C4-2B (cell line): ENCODE results near the gene AKIRIN1.
A peak's percentile ranks its signal among the peaks of the same experiment; 100 is the strongest.

ENCODE experiments used
- H3K27ac ChIP-seq: fragments of 450-650 bp; 2 replicates; pipeline ENCODE4 v1.5.1; 2017
- ZFX ChIP-seq: fragments of 450-650 bp; IDR thresholded peaks from 2 replicates; pipeline ENCODE4 v1.6.1; 2017
- TF ChIP-seq, protein P1 (sequence below): fragments of 450-650 bp; conservative IDR thresholded peaks from 2 replicates; pipeline ENCODE4 v1.5.1; 2017; ENCODE audit warnings: mild to moderate bottlenecking

The AKIRIN1 gene, protein sequence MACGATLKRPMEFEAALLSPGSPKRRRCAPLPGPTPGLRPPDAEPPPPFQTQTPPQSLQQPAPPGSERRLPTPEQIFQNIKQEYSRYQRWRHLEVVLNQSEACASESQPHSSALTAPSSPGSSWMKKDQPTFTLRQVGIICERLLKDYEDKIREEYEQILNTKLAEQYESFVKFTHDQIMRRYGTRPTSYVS

GRCh38 chr1:38990738-38991637 lies at the start of gene AKIRIN1:
AKIRIN1 (plus strand) TSS chr1:38991276; CDS start chr1:38991381, 105 bp downstream.
- peak; percentile 78 for TF ChIP-seq ZFX
- TF ChIP-seq, protein P1, sequence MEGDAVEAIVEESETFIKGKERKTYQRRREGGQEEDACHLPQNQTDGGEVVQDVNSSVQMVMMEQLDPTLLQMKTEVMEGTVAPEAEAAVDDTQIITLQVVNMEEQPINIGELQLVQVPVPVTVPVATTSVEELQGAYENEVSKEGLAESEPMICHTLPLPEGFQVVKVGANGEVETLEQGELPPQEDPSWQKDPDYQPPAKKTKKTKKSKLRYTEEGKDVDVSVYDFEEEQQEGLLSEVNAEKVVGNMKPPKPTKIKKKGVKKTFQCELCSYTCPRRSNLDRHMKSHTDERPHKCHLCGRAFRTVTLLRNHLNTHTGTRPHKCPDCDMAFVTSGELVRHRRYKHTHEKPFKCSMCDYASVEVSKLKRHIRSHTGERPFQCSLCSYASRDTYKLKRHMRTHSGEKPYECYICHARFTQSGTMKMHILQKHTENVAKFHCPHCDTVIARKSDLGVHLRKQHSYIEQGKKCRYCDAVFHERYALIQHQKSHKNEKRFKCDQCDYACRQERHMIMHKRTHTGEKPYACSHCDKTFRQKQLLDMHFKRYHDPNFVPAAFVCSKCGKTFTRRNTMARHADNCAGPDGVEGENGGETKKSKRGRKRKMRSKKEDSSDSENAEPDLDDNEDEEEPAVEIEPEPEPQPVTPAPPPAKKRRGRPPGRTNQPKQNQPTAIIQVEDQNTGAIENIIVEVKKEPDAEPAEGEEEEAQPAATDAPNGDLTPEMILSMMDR = no peak
- peak within 1 kb of the TSS; percentile 95 for H3K27ac ChIP-seq

DNA sequence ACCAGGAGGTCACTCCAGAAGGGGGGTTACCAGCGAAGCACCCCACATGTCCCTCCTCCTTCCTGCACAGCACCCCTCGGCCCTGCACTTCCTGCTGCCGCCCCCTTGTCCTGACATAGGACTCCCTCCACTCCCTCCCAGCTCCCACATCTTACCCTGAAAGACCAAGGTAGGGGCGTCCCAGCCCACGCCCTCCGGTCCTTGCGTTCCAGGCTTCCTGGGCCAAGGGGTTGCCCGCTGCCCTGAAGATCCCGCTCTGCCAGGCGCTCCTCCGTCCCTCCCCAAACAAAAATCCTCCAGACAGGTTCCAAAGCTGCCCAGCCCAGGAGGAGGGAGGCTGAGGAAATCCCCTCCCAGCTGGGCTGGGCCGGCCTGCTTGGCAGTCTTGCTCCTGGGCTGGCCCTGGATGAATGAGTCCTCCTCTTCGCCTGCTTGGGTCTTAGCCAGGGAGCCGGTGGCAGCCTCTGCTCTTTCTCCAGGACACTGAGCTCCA lies 49.5 kb upstream of the AKIRIN1 start, which contains the start of gene RHBDL2:
TSS of gene RHBDL2 (minus strand) at position 304 of the 493 bp plus-strand sequence. CDS start 22,618 bp downstream, outside the sequence.
- TF ChIP-seq, protein P1 = no peak
- TF ChIP-seq ZFX = no peak
- peak within 1 kb of the TSS; percentile 62 for H3K27ac ChIP-seq

DNA sequence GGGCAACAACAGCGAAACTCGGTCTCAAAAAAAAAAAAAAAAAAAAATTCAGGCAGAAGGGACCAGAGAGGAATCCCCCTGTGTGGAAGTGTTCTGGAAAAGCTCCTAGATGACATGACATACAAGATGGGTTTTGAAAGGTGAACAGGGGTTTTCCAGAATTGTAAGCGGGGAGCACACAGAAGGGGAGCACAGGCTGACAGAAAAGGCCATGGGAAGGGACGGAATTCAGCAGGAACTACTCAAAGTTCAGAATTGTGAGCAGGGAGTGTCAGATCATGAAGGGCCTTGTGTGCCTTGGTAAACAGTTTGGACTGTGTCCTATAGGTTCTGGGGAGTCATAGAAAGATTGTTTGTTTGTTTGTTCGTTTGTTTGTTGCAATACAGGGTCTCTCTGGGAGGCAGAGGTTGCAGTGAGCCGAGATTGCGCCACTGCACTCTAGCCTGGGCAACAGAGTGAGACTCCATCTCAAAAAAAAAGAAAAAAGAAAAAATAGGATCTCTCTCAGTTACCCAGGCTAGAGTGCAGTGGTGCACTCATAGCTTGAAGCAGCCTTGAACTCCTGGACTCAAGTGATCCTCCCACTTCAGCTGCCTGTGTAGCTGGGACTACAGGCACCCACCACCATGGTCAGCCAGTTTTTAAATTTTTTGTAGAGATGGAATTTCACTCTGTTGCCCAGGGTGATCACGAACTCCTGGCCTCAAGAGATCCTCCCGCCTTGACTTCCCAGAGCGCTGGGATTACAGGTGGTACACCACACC lies 48.2 kb upstream of the AKIRIN1 start:
- TF ChIP-seq ZFX = no peak
- TF ChIP-seq, protein P1 = no peak
- no peak overlapping the region for H3K27ac ChIP-seq

DNA sequence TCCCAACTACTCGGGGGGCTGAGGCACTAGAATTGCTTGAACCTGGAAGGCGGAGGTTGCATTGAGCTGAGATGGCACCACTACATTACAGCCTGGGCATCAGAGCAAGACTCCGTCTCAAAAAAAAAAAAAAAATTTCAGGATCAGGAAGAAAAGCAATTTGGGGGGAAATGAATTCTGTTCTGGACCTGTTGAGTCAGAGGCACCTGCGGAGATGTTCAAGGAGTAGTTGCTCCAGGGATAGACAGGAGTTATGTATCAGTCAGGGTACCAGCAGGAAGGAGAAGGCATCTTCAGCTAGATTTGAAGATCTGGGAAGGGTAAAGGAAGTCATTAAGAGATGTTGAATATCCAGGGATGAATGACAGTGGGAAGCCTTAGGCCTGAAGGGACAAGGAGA lies 46.5 kb upstream of the AKIRIN1 start:
- TF ChIP-seq, protein P1 = no peak
- TF ChIP-seq ZFX = no peak
- no peak overlapping the region for H3K27ac ChIP-seq

DNA sequence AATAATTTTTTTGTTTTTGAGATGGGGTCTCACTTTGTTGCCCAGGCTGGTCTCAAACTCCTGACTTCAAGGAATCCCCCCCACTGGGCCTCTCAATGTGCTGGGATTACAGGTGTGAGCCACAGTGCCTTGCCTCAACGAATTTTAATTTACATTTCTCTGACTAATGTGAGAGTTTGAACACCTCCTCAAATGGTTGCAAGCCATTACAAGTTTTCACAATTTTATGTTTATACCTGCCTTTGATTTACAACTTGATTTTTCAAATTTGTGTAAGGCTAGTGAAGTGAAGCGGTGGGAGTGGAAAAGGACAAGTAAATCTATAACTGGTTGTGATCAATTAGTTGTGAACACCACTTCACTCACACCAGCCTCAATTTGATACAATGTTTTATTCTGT lies 40.5 kb upstream of the AKIRIN1 start:
- peak overlapping the region; percentile 45; the same call in 1 of the 2 replicates for H3K27ac ChIP-seq
- TF ChIP-seq, protein P1 = no peak
- TF ChIP-seq ZFX = no peak

DNA sequence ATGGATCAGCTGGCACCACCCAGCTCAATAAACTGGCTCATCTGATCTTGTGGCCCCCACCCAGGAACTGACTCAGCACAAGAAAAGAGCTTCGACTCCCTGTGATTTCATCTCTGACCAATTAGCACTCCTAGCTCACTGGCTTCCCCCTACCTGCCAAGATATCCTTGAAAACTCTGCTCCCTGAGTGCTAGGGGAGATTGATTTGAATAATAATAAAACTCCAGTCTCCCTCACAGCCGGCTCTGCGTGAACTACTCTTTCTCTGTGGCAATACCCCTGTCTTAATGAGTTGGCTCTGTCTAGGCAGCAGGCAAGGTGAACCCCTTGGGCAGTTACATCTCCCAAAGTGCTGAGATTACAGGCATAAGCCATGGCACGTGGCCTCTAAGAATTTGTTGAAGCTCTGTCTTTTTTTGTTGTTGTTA lies 37.6 kb upstream of the AKIRIN1 start:
- no peak overlapping the region for H3K27ac ChIP-seq
- TF ChIP-seq ZFX = no peak
- TF ChIP-seq, protein P1 = no peak
